ENCODE data around the gene ADIPOR1. TPM values are rescaled to one million over a fixed set of nuclear protein-coding genes. Genes with fewer than 3 reads are reported as not detected.
A peak's percentile ranks its signal among the peaks of the same experiment; 100 is the strongest.

ADIPOR1 gene
- total and polyA plus RNA-seq, 2 experiments from 2014 or later, result 105 to 211 TPM

DNA sequence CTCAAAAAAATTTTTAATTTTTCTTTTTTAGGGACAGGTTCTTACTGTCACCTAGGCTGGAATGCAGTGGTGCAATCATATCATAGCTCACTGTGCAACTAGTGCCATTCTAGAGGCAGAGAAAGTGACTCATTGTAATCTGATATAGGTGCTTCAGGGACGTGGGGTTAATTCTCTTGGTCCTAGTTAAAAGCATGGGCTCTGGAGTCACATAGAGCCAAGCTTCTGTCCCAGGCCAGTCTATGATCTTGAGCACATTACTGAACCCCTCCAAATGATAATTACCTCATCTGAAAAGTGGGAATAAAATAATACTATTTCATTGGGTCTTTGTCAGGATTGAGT, 1.1 kb upstream of the ADIPOR1 start:
- Histone ChIP-seq H3K36me3 (peaks cover 3% of the 10 kb centered on the region), H3K4me3 (no peak overlapping the region), H3K4me1 (ENCODE audit: low read depth) (peaks cover 10% of the 10 kb centered on the region), H3K27ac (no peak overlapping the region), H3K27me3 (no peaks in the 10 kb centered on the region), H3K9me3 (ENCODE audit: low read depth) (no peaks in the 10 kb centered on the region)
- TF ChIP-seq, protein P1, sequence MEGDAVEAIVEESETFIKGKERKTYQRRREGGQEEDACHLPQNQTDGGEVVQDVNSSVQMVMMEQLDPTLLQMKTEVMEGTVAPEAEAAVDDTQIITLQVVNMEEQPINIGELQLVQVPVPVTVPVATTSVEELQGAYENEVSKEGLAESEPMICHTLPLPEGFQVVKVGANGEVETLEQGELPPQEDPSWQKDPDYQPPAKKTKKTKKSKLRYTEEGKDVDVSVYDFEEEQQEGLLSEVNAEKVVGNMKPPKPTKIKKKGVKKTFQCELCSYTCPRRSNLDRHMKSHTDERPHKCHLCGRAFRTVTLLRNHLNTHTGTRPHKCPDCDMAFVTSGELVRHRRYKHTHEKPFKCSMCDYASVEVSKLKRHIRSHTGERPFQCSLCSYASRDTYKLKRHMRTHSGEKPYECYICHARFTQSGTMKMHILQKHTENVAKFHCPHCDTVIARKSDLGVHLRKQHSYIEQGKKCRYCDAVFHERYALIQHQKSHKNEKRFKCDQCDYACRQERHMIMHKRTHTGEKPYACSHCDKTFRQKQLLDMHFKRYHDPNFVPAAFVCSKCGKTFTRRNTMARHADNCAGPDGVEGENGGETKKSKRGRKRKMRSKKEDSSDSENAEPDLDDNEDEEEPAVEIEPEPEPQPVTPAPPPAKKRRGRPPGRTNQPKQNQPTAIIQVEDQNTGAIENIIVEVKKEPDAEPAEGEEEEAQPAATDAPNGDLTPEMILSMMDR (IDR thresholded peaks at IDR 0.05; ENCODE audit: low read depth, low read length), result no peak
- DNase-seq (ENCODE audit: low read depth in 1 of 2, low spot score in 1 of 2), result no peak

DNA sequence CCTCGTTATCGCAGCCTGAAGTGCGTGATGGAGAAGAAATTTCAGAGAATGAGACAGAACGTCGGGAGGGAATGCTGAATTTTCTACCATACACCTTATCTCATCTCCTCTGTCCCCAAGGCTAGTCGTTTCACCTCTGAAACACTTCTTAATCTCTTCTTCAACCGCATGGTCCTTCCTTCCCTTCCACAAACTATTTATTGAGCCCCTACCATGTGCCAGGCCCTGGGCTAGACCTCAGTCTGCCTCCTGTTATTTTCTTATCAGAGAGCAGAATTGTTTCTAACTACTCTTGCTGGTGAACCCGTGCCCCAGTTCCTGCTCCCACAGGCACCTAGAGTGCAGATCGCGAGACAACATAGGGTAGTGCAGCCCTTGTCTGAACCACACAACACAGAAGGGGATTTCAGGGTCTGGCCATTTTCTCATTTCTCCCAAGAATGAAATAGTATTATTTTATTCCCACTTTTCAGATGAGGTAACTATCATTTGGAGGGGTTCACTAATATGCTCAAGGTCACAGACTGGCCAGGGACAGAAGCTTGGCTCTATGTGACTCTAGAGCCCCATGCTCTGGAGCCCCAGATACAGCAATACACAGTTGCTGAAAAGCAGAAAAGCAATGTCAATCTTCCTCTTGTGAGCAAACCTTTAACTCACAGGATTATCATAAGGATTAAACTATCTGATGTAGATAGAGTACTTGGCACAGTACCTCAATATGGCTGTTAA, 598 bp upstream of the ADIPOR1 start:
- no peak for DNase-seq (ENCODE audit: low read depth in 1 of 2, low spot score in 1 of 2)
- H3K4me3 ChIP-seq, result peak overlapping the region; percentile 93
- TF ChIP-seq, protein P1 (IDR thresholded peaks at IDR 0.05; ENCODE audit: low read depth, low read length), result no peak
- peak overlapping the region; percentile 3 for H3K27ac ChIP-seq
- peaks cover 3% of the 10 kb centered on the region for H3K36me3 ChIP-seq
- H3K4me1 ChIP-seq (ENCODE audit: low read depth), result peaks cover 10% of the 10 kb centered on the region
- no peaks in the 10 kb centered on the region for H3K9me3 ChIP-seq (ENCODE audit: low read depth)
- H3K27me3 ChIP-seq, result no peaks in the 10 kb centered on the region

DNA sequence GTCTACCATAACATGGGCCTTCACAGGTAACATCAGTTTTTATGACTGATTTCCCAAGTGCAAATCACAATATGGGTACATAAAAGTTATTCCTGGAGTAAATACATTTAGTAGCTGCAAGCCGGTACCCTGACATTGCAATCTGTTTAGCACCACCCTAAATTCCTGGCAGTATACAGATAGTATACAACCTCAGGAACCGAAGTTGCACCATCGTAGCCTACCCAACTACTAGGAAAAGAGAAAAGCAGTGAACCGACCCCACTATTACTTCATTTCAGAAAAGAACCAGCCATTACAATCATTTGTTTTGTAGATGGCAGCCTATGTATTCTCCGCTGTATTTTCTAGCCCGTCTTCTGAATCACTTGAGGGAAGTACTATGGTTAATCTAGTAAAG, 1.1 kb downstream of the ADIPOR1 start:
- DNase-seq (ENCODE audit: low read depth in 1 of 2, low spot score in 1 of 2), result no peak
- peak overlapping the region; percentile 93 for H3K4me3 ChIP-seq
- no peaks in the 10 kb centered on the region for H3K27me3 ChIP-seq
- H3K27ac ChIP-seq, result no peak overlapping the region
- H3K9me3 ChIP-seq (ENCODE audit: low read depth), result no peaks in the 10 kb centered on the region
- H3K36me3 ChIP-seq, result peaks cover 2% of the 10 kb centered on the region
- TF ChIP-seq, protein P1 (IDR thresholded peaks at IDR 0.05; ENCODE audit: low read depth, low read length), result no peak
- peaks cover 10% of the 10 kb centered on the region for H3K4me1 ChIP-seq (ENCODE audit: low read depth)

DNA sequence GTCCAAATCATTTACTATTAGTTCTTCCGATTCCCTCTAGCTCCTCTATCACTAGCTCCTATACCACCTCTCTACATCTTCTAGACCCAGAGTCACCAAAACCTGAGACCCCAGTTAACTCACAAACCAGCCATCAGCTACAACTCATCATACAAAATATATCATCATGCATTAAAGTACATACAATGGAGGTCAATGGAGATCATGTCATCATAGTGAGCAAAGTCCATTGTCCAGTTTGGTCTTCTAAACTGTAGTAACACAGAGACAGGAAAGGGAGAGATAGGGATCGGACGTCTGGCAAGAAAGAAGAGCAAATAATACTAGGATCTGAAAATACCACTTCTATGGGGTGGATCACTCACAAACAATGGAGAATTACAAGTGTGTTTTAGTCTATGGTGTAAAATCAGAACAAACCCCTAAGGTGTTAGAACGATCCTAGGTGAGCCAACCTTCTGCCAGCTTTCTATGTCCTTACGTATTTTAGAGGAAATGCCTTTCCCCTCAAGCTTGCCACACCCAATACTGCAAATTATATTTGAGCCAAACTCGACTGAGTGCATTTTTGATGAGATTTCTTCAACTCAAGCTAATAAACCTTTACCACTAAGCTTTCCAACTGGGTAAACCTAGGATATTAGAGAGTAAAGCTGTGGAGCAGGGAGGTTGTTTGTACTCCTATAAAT, 3.9 kb downstream of the ADIPOR1 start:
- peaks cover 7% of the 10 kb centered on the region for H3K36me3 ChIP-seq
- no peaks in the 10 kb centered on the region for H3K9me3 ChIP-seq (ENCODE audit: low read depth)
- H3K27ac ChIP-seq, result no peak overlapping the region
- peaks cover 10% of the 10 kb centered on the region for H3K4me1 ChIP-seq (ENCODE audit: low read depth)
- no peak overlapping the region for H3K4me3 ChIP-seq
- H3K27me3 ChIP-seq, result no peaks in the 10 kb centered on the region
- TF ChIP-seq, protein P1 (IDR thresholded peaks at IDR 0.05; ENCODE audit: low read depth, low read length), result no peak
- DNase-seq (ENCODE audit: low read depth in 1 of 2, low spot score in 1 of 2), result no peak

DNA sequence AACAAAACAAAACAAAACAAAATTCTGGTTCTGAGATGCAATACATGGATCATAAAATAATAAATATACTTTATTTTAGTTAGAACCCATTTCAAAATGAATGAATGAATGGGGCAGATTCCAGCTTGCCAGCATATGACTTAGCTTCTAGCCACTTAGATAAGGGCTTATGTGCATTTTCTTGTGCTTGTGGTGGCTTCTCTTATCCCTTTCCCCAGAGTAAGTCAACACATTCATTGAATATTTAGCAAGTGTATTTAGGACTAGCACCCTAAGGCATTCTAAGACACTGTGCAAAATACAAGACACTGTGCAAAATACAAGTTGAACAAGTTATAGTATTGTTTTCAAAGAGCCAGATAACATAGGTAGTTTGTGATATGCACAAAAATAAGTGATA, 4.7 kb downstream of the ADIPOR1 start:
- Histone ChIP-seq H3K27me3 (no peaks in the 10 kb centered on the region), H3K36me3 (peaks cover 12% of the 10 kb centered on the region), H3K4me1 (ENCODE audit: low read depth) (peaks cover 10% of the 10 kb centered on the region), H3K4me3 (no peak overlapping the region), H3K27ac (no peak overlapping the region), H3K9me3 (ENCODE audit: low read depth) (no peaks in the 10 kb centered on the region)
- DNase-seq (ENCODE audit: low read depth in 1 of 2, low spot score in 1 of 2), result no peak
- TF ChIP-seq, protein P1 (IDR thresholded peaks at IDR 0.05; ENCODE audit: low read depth, low read length), result no peak
